ENCODE data around the gene CHRNA7.

DNA sequence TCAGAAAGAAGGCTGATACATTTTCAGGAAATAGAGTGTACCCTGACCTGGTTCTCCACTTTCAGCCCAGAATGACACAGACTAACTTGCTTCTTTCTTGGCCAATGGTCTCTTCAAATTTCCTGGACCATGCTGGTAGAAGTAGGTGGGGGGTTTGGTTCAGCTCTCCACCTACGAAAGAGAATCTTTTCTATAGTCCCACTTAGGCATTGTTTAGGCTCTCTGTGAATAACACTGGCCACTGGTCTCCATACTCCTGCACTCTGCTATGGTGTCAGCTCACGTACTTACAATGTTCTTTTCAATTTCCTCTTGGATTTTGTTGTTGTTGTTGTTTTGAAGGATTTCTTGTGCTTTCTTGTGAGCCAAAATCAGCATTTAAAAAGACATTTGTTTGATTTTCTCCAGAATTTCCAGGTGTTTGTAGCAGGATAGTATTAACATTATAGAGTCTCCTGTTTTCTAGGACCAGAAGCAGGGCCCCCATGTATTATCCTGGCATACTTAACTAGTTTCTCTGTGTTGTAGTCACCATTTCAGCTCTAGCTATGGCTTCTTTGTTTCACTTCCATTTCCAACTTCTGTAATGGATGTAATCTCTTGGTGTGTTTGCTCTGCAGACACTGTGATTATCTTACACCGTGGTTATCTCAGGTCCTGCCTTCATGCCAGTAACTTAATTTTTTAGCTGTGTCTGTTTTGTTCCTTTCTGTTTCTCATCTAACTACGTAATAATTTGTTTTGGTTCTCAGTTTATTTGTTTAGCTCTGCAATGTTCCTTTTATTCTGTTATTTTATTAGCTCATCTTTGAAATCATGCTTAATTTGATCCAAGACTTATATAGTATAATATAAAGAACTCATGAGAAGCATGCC is 61.4 kb downstream of the CHRNA7 start:
- no peak for TF ChIP-seq POLR2A (IDR thresholded peaks at IDR 0.05)
- TF ChIP-seq, protein P1, sequence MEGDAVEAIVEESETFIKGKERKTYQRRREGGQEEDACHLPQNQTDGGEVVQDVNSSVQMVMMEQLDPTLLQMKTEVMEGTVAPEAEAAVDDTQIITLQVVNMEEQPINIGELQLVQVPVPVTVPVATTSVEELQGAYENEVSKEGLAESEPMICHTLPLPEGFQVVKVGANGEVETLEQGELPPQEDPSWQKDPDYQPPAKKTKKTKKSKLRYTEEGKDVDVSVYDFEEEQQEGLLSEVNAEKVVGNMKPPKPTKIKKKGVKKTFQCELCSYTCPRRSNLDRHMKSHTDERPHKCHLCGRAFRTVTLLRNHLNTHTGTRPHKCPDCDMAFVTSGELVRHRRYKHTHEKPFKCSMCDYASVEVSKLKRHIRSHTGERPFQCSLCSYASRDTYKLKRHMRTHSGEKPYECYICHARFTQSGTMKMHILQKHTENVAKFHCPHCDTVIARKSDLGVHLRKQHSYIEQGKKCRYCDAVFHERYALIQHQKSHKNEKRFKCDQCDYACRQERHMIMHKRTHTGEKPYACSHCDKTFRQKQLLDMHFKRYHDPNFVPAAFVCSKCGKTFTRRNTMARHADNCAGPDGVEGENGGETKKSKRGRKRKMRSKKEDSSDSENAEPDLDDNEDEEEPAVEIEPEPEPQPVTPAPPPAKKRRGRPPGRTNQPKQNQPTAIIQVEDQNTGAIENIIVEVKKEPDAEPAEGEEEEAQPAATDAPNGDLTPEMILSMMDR (IDR thresholded peaks at IDR 0.05), result no peak

All from esophagus squamous epithelium (tissue), 4 donors.